GM12872 (cell line): Measurements from ENCODE around the gene ALKBH5.

Experiments used
- TF ChIP-seq, protein P1 (sequence below): IDR thresholded peaks from 3 replicates; pipeline ENCODE4 v1.5.1; 2011; ENCODE audit warnings: low read depth, mild to moderate bottlenecking, low read length, moderate library complexity; ENCODE audit not compliant: insufficient read depth

ALKBH5 gene

DNA sequence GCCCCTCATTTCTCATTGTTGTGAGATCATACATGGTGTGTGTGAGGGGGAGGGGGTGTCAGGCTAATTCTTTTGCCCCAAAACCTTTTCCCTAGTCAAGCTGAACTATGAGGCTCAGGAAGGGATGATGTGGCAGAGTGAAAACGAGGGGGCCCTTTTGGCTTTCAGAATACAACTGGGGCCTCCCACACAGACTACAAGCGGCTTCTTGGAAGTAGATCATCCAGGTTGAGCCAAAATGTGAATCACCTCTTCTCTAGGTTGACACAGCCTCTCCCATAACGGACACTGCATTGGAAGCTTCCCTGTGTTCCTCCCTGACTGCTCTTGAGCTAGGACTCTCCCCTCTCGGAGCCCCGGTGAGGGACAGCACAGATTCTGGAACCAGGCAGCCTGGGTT lies 2.3 kb upstream of the ALKBH5 start:
- TF ChIP-seq, protein P1, sequence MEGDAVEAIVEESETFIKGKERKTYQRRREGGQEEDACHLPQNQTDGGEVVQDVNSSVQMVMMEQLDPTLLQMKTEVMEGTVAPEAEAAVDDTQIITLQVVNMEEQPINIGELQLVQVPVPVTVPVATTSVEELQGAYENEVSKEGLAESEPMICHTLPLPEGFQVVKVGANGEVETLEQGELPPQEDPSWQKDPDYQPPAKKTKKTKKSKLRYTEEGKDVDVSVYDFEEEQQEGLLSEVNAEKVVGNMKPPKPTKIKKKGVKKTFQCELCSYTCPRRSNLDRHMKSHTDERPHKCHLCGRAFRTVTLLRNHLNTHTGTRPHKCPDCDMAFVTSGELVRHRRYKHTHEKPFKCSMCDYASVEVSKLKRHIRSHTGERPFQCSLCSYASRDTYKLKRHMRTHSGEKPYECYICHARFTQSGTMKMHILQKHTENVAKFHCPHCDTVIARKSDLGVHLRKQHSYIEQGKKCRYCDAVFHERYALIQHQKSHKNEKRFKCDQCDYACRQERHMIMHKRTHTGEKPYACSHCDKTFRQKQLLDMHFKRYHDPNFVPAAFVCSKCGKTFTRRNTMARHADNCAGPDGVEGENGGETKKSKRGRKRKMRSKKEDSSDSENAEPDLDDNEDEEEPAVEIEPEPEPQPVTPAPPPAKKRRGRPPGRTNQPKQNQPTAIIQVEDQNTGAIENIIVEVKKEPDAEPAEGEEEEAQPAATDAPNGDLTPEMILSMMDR, result no peak

DNA sequence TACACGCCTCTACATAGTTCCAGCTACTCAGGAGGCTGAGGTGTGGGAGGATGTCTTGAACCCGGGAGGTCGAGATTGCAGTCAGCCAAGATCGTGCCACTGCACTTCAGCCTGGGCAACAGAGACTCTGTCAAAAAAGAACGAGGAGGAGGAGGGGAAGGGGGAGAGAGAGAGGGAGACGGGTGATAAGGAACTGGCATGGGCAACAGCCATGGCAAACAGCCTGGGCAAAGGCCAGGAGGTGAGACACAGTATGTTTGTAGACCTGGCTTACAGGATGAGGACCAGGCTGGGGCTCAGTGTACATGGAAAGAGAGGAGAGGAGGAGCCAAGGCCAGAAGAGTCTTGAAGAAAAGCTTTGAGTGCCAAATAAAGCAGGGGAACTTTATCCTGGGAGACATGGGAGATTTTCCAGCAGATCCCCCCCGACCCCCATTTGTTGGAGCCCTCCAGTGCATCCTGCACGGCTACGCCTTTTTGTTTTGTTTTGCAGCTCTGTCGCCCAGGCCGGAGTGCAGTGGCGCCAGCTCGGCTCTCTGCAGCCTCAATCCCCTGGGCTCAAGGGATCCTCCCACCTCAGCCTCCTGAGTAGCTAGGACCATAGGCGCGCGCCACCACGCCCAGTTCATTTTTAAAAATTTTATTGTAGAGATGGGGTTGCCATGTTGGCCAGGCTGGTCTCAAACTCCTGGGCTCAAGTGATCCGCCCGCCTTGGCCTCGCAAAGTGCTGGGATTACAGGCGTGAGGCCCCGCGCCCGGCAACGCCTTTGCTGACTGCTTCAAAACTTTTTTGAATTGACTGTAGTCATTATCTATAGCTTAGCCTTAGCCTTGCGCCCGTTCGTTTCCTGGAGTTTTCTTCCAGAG lies 1.3 kb upstream of the ALKBH5 start:
- TF ChIP-seq, protein P1, result no peak

DNA sequence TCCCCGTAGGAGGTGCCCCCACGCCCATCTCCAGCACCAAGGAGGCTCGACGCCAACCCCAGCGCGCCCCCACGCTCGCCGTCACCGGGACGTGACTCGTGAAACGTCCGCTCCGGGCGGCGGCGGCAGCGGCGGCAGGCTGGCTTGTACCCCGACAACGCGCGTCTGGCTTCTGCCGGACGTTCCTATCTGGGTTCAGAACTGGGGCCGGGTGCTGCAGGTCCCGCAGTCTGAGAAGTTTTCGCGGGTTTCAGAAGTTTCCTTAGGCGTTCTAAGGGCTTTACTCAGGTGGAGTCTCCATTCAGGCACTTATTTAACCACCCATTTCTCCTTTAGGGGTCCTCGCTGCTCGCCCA lies 672 bp upstream of the ALKBH5 start:
- TF ChIP-seq, protein P1, result no peak

DNA sequence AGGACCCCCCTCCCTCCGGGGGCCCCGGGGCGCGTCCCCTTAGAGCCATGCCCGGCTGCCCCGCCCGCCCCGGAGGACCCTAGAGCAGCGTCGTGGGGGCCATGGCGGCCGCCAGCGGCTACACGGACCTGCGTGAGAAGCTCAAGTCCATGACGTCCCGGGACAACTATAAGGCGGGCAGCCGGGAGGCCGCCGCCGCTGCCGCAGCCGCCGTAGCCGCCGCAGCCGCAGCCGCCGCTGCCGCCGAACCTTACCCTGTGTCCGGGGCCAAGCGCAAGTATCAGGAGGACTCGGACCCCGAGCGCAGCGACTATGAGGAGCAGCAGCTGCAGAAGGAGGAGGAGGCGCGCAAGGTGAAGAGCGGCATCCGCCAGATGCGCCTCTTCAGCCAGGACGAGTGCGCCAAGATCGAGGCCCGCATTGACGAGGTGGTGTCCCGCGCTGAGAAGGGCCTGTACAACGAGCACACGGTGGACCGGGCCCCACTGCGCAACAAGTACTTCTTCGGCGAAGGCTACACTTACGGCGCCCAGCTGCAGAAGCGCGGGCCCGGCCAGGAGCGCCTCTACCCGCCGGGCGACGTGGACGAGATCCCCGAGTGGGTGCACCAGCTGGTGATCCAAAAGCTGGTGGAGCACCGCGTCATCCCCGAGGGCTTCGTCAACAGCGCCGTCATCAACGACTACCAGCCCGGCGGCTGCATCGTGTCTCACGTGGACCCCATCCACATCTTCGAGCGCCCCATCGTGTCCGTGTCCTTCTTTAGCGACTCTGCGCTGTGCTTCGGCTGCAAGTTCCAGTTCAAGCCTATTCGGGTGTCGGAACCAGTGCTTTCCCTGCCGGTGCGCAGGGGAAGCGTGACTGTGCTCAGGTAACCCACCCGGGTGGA lies 759 bp downstream of the ALKBH5 start:
- TF ChIP-seq, protein P1, result no peak

DNA sequence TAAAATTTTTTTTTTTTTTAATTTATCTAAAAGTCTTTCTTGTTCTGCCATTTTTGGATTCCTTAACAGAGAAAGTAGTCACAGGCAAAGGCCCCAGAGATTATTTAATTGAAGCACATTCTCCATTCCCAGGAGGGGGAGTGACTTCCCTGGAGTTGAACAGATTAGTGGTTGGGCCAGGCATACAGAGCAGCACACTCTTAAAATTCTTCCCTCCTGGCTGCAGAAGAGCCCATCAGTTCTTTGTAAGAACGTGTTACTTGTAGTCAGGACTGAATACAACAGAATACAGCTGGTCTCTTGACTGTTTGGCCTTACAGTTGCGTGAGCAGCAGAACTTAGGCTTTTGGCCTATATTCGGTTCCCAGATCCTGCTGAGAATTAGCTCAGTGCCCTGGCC lies 1.8 kb downstream of the ALKBH5 start:
- TF ChIP-seq, protein P1, result no peak

DNA sequence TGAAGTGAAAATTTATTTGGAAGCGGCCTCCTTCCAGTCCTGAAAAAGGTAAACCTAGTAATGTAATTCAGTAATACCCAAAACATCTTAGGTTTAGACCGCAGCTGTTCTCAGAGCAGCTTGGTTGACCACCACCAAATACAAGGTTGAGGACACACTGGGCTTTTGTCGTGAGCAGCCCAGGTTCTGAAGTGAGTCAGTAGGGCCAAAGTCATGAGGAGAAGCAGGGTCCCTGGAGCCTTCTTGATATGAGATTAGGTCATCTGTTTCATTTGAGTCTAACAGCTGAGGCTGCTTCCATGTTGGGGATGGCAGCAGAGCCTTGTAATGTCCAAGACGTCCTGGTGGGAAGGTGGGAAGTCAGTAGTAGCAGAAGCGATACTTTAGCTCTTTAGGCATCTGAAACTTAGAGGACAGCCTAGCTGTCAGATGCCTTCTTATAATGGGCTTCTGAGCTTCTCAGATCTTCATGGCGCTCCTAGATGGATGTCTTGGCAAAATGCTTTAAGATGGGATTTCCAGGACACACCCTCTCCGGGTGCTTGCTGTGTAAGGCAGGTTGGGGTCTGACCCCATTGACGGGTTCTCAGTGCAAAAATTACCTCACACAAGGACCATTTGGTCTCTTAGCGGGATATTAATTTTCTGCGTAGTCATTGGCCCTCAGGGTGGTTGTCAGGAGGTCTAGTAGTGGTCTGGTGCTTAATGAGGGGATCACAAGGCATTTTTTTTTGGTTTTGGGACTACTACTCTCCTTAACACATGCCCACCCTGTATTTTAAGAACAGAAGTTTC lies 2.4 kb downstream of the ALKBH5 start:
- TF ChIP-seq, protein P1, result no peak

DNA sequence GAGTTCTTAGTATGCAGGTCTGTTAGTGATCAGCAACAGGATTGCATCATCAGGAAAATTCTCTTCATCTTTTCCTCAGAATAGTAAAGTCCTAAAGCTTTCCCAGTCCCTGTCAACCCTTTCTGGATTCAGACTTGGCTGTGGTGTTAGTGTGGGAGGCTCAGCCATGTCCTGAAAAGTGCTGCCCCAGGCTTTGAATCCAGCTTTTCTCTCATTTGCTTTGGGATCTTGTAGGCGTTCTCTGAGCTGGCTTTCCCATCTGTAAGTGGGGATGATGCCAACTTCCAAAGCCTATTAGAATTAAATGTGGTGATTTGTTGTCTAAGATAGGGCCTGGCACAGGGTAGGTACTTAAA lies 3.0 kb downstream of the ALKBH5 start:
- TF ChIP-seq, protein P1, result no peak
